Measurements from ENCODE around the gene FER.
A peak's percentile ranks its signal among the peaks of the same experiment; 100 is the strongest.
"Not testable (repeated sequence)": the region's sequence is repeated elsewhere in the genome, so short reads cannot be mapped to it uniquely, and the experiment has no call there.

Gene FER

DNA sequence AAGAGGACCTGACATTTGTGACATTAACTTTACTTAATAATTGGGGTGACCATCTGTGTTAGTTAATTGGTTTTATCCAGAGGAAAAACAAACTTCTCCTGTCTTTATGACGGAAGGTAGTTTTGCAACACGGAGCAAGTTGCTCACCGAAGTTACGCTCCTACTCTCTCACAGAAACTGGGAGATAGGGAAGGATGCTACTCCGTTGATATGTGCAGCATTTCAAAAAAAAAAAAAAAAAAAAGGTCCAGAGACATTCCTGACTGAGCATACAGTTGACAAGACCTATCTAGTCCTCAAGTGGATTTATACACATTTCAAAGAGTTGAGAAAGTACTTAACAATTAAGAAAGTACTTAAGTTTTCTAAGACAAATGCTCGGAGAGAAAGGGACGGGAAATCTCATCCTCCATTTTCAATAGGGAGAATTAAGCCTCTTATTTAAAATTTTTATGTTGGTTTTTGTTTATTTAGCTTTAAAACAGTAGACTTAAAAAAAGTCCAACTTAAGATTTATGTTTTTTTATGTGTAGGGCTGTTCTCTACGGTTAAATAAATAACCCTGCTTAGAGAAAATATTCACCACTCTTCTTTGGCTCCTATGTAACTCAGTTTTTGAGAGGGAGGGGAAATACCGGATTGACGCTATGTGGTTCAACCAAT, 455 bp upstream of the FER start:
- DNase-seq (ENCODE audit: low read depth), result no peak

DNA sequence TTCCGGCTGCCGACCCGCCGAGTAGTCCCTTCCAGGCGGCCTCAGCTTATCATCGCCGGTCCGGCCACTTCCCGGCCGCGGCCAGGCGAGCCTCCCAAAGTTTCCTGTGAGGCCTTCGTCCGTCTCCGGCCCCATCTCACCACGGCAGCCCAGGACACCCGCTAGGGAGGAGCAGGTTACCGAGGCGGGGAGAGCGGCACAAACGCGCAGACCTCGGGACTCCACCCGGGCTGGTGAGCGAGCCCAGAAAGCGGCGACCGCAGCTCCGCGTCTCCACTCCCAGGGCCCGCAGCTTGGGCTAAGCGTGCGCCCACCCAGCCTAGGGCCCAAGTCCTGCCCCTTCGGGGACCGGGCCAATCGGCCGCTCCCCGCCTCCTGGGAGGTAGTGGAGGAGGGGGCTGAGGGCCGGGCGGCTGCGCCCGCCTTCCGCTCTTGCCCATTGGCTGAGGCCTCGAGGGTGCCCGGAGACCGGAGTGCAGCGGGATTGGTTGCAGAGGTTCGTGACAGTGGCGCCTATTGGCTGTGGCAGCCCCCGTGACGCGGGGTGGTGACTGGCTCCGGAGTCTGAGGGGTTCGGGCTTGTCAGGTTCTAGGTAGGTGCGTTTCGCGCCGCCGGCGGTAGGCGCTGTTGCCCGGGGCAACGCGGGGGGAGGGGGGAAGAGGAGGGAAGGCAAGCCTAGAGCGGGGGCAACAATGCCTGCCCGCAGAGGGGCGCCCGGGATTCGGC, 867 bp downstream of the FER start:
- peak; percentile 98 for DNase-seq (ENCODE audit: low read depth)

GRCh38 chr5:108749128-108749861, 1.6 kb downstream of the FER start:
- no peak for DNase-seq (ENCODE audit: low read depth)

DNA sequence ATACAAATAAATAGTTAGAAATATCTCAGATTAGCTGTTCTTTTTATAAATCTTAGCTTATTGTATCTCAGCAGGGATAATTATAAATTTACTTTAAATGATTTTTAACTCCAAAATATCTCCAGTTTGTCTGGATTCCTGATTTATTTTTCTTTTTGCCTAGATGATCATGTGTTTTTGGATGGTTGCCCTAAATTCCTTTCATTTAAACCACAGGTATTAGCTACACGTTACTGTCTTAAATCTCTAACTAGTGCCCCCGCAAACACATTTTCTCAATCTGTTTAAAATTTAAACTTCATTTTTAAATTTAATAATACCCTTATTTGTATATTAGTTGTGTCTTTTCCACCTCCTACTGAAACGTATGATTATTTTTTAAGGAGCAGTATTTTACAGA, 5.6 kb downstream of the FER start:
- no peak for DNase-seq (ENCODE audit: low read depth)

- DNase-seq (ENCODE audit: low read depth), result peak; percentile 14
Measured at GRCh38 chr5:108753877-108754276, 6.2 kb downstream of the FER start.

DNA sequence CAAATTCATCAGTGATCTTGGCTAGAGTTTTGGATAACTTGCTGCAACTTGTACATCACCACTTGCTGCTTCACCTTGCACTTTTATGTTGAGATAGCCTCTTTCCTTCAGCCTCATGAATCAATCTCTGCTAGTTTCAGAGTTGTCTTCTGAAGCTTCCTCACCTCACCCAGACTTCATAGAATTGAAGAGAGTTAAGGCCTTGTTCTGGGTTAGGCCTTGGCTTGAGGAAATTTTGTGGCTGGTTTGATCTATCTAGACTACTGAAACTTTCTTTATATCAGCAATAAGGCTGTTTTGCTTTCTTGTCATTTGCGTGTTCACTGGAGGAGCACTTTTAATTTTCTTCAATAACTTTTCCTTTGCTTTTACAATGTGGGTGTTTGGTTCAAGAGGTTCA, 12.8 kb downstream of the FER start:
- DNase-seq (ENCODE audit: low read depth), result no peak

- no peak for DNase-seq (ENCODE audit: low read depth)
Measured at GRCh38 chr5:108762660-108763059, 15.0 kb downstream of the FER start.

DNA sequence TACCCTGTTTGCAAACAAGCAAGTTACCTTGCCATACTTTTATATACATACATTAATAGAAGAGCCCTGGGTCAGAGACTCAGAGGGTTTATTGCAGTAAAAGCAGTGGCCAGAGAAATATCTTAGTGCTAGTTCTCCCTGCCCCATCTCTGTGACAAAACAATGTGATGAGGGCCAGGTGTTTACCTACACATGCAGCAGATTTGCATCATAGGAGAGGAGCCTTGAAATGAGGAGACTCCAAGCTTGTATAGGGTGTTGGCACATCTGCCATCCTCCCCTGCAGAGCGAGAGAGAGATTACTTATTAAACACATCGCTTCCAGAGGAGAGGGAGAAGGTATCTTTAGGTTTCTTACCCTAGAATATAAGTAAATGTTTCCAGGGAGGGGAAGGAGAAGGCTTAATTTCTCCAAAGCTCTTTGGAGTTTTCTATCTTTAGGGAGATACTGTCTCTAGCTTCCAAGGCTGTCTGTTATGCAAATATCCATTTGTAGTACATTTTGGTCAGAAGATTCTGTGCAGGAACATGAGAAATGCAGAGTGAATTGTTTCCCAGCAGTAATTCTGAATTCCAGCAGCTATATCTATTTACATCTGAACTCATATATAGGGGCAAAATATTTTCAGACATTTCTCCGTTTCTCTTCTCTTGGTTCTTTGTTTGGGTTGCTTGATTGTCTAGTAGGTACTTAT, 15.7 kb downstream of the FER start:
- no peak for DNase-seq (ENCODE audit: low read depth)

GRCh38 chr5:108765647-108766046, 17.9 kb downstream of the FER start:
- DNase-seq (ENCODE audit: low read depth), result no peak

GRCh38 chr5:108766916-108767315, 19.2 kb downstream of the FER start:
- DNase-seq (ENCODE audit: low read depth), result not testable (repeated sequence)

- DNase-seq (ENCODE audit: low read depth), result no peak
Measured at GRCh38 chr5:108769352-108769751, 21.7 kb downstream of the FER start.

GRCh38 chr5:108772626-108773025, 24.9 kb downstream of the FER start:
- DNase-seq (ENCODE audit: low read depth), result no peak

DNA sequence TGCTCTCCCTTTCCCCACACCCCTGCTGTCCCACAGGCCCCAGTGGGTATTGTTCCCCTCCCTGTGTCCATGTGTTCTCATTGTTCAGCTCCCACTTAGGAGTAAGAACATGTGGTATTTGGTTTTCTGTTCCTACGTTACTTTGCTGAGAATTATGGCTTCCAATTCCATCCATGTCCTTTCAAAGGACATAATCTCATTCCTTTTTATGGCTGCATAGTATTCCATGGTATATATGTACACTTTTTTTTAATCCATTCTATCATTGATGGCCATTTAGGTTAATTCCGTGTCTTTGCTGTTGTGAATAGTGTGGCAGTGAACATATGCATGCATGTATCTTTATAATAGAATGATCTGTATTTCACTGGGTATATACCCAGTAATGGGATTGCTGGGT, 25.6 kb downstream of the FER start:
- no peak for DNase-seq (ENCODE audit: low read depth)

- not testable (repeated sequence) for DNase-seq (ENCODE audit: low read depth)
Measured at GRCh38 chr5:108774079-108774478, 26.4 kb downstream of the FER start.

- DNase-seq (ENCODE audit: low read depth), result not testable (repeated sequence)
Measured at GRCh38 chr5:108777582-108777981, 29.9 kb downstream of the FER start.

GRCh38 chr5:108784577-108784976, 36.9 kb downstream of the FER start:
- not testable (repeated sequence) for DNase-seq (ENCODE audit: low read depth)

DNA sequence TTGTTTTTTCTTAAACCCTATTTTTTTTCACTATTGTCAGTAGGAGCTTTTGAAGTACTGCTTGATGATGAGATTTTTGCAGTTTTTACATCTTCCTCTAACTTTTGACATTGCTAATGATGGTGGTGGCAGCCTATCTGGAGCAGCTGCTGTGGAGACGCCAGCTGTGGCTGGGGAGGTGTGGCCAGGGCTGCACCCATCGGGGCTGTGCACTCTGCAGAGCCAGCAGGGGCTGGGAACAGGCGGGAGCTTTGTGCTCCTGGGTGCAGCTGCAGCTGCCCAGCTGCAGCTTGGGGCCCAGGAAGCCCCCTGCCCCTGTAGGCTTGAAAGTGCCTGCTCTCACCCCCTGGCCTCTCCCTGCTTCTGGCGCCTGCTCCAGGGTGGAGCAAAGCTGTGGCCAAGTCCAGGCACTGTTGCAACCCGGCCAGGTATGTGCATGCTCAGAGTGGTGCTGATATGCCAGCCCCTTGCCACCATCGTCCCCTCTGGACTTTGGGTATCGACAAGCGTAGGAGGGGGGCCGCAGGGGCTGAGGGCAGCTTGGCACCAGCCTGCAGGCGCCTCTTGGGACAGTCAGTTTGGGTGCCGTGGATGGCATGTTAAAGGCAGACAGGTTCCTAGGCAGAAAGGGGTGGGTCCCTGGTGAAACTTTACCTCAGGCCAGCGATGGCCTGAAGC, 39.2 kb downstream of the FER start:
- no peak for DNase-seq (ENCODE audit: low read depth)

DNA sequence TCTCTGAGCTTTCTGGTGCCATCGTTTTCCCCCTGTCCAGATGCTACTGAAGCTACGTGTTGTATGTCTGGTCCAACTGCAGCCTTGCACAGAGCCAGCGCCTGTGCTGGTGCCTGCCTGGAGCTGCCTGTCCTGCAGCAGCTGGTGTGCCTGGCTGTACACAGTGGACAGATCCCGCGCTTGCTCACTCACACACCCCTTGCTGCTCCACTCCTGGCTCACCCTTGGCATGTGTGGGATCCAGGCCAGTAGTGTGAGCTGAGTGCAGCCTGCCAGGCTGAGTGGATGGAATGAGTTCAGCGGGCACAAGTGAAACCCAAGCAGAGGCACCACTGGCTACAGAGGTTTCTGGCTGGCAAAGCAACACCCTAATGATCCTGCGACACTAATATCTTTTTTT, 40.4 kb downstream of the FER start:
- no peak for DNase-seq (ENCODE audit: low read depth)

DNA sequence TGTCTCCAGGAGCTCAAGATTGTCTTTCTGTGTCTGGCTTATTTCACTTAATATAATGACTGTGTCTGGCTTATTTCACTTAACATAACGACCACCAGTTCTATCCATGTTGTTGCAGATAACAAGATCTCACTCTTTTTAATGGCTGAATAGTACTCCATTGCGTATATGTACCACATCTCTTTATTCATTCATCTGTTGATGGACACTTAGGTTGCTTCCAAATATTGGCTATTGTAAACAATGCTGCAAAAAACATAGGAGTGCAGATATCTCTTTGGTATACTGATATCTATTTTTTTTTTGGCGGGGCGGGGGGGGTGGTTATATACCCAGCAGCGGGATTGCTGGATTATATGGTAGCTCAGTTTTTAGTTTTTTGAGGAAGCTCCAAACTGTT, 45.5 kb downstream of the FER start:
- no peak for DNase-seq (ENCODE audit: low read depth)

- DNase-seq (ENCODE audit: low read depth), result not testable (repeated sequence)
Measured at GRCh38 chr5:108794349-108794748, 46.7 kb downstream of the FER start.

- no peak for DNase-seq (ENCODE audit: low read depth)
Measured at GRCh38 chr5:108797396-108797795, 49.7 kb downstream of the FER start.

GRCh38 chr5:108797986-108798385, 50.3 kb downstream of the FER start:
- no peak for DNase-seq (ENCODE audit: low read depth)
